DMS53 treated with DMSO at 0.1 percent for 48 hours (cell line): Measurements from ENCODE around the gene KCP.
A peak's percentile ranks its signal among the peaks of the same experiment; 100 is the strongest.

ENCODE experiments used
- DNase-seq: peaks from one replicate; lab custom pipeline; 2025; ENCODE audit not compliant: unreplicated experiment; lab: John Stamatoyannopoulos, UW

Gene KCP

DNA sequence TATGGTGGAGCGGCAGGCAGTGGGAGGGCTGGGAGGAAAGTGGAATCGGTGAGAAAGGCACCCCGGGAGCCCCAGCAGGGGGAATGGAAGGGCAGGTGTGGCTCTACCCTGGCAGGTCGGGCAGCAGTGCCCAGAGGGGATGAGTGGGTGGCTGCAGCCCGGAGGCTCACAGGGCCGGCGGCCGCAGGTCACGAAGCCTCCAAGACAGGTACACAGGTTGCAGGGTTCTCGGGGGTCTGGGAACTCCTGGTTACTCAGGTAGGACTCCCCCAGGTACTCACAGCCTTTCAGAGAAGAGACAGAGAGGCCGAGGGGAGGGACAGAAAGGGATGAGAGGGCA is 21.8 kb downstream of the KCP start:
- DNase-seq, result no peak

DNA sequence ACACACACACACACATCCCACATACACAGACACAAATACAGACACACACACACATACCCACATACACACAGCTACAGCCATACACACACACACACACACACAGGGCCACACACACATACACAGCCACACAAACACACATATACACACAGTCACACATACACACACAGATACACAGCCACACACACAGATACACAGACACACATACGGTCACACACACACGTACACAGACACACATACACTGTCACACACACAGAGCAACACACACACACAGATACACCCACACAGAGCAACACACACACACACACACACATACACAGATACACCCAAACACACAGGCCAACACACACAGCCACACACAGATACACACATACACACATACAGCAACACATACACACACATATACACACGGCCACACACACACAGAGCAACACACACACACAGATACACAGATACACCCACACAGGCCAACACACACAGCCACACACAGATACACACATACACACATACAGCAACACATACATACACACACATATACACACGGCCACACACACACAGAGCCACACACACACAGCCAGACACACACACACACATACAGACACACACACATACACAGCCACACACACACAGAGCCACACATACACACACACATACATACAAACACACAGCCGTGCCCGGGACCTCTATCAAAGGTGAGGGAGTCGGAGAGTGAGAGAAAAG is 22.3 kb downstream of the KCP start:
- no peak for DNase-seq

DNA sequence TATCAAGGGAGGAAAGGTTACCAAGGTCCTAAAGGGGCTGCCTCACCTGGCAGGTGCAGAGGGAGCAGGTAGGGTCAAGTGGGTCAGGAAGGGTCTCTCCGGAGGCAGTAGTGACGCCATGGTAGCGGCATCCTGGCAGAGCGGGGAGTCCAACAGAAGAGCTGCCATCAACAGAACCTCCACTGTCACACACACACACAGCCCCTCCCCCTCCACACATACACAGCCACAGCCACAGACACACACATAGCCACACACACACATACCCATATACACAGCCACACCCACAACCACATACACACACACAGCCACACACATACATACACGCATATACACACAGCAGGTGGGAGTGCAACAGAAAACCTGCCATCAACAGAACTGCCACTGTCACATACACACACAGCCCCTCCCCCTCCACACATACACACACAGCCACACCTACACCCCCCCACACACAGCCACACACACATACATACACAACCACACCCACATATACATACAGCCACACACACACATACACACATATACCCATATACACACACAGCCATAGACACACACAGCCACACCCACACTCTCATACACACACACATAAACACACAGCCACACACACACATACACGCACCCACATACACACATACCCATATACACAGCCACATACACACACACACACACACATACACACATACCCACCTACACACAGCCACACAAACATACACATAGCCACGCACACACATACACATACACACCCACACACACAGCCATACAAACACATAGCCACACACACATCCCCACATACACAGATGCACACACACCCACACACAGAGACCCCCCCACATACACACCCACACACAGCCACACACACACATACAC is 23.1 kb downstream of the KCP start:
- no peak for DNase-seq

- DNase-seq, result no peak
Observed at GRCh38 chr7:128886391-128887168, 23.9 kb downstream of the KCP start.

GRCh38 chr7:128885370-128886187 is 24.9 kb downstream of the KCP start:
- DNase-seq, result no peak

DNA sequence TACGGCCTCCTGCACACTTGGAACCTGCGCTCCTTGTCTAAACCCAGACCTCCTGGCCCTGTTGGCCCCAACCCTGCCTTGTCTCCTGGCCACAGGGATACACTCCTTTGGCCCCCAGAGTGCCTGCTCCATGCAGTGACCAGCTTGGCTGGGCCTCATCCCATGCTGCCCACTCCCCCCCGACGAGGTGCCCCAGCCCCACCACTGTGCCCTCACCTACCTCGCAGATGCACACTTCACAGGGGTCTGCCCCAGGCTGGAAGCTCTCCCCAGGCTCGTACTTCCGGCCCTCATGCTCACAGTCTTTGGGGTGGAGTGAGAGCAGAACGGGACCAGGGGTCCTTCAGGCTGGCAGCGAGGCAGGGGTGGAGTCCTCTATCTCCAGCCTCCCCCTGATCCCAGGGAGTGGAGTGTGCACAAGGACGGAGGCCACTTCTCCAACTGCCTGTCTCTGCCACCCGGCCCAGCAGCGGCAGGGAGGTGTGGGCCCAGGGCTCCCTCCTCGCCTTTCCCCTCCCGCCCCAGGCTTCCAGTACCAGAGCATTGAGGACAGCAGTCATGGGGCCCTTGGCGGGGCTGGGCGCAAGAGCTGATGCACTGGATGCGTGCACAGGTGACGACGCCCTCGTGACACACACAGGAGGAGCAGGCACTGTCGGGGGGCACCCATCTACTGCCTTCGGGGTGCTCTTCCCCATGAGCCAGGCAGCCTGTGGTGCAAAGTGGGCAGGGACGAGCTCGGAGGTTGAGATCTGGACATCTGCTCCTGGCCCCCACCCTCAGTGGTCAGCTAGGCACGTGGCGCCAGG is 25.7 kb downstream of the KCP start:
- DNase-seq, result no peak

DNA sequence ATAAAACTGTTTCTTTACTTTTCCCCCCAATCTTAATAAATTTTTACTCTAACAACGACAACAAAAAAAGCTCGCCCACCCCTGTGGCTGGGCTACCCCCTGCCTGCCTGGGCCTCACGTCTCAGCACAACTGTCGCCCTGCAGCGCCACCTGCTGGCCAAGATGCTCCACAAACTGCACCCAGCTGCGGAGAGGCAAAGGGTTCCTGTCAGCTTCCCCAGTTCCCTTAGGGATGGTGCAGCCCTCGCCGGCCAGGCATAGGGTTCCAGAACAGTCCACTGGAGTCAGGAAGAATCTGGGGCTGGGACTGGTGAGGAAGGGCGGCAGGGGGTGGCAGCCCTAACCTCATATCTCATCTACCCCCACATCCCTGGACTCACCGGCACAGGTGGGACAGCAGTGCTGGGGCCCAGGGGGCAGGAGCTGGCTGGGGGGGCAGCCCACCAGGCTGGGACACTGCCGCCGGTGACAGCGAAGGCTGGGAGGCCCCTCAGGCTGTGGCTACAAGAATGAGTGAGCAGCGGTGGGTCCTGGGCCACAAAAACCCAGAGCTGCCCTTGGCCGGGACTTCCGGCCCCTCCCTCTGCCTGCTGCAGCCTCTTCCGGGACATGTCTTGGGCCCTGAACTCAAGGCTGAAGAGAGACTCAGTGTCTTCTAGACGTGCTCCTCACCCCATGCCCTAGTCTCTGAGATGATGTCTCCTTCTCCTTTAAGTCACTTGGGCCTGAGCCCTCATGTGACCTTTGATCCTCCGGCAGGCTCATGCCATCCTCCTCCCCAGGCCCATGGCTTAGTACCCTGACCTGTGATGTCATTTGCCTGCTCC is 26.7 kb downstream of the KCP start:
- peak; percentile 58 for DNase-seq

DNA sequence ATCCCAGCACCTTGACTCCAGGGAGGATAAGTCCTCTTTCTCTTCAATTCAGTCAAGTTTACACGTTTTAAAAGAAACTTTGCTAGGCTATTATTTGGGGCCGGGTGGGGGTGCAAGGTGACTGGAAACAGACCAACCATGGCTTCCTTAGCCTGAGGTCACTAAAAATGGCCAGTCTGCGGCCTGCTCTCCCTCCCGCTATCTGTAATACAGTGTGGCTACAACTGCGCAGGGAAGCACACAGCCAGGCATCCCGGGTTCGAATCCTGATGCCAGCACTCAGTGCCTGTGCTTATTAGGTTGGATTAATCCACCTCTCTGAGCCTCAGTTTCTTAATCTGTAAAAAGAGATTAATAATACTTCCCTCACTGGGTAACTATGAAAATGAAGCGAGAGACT is 28.4 kb downstream of the KCP start:
- no peak for DNase-seq

DNA sequence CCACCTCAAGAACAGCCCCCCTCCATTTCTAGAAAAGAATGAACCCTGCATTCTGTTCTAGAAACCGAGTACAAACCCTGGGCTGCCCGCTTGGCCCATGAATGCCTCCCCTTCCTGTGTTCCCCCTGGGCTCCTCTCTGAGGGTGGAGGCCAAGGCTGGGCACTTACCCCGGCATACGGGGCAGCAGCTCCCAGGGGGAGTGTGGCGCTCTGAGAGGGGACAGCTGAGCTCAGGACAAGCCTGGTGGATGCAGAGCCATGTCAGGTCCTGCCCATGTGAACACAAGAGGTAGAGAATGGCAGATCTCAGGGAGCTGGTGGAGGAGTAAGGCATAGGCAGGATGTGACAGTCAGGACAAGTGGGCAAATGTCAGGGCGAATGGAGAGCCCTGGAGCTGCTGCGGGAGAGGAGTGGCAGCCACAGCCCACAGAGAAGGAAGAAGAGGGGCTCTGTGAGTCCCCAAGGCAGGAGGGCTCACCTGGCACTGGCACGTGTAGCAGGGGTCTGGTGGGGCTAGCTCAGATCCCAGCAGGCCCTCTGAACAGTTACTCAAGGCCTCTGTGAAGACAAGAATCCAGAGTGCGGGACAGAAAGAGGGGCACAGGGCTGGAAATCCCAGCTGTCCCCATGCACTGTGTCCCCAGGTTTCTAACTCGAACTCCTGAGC is 28.9 kb downstream of the KCP start:
- no peak for DNase-seq

GRCh38 chr7:128880791-128881457 is 29.6 kb downstream of the KCP start:
- DNase-seq, result no peak

DNA sequence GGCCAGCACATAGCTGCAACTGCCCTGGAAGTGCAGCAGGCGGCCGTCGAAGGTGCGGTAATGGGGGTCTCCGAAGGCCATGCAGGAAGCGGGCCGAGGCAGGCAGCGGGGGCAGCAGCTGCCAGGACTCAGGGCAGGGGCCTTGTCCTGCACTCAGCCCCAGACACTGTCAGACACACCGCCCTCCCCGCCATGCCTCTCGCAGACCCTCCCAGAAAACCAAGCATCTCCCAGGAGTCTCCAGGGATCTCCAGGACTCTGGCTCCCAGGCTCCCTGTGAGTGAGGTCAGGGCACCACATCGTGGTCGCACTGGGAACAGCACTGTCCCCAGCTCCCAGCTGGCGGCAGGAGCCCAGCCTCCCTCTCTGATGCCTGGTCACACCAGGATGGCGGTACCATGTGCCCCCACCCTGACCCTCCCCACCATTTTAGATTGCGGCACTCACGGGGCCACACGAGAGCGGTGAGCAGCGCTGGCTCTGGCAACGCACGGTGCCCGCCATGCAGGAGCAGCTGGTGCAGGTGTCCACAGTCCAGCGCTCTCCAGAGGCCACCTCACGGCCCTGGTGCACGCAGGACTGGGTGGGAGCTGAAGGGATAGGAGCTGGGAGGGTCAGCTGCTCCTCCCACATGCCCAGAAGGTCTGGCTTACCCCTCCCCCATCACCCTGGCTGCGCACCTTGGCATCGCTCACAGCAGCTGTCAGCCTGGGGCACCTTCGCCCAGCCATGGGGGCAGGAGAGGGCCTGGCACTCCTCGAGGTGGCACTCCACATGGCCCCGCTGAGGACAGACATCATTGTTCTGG is 30.4 kb downstream of the KCP start:
- DNase-seq, result peak; percentile 56

- no peak for DNase-seq
Observed at GRCh38 chr7:128879461-128879938, 31.0 kb downstream of the KCP start.

DNA sequence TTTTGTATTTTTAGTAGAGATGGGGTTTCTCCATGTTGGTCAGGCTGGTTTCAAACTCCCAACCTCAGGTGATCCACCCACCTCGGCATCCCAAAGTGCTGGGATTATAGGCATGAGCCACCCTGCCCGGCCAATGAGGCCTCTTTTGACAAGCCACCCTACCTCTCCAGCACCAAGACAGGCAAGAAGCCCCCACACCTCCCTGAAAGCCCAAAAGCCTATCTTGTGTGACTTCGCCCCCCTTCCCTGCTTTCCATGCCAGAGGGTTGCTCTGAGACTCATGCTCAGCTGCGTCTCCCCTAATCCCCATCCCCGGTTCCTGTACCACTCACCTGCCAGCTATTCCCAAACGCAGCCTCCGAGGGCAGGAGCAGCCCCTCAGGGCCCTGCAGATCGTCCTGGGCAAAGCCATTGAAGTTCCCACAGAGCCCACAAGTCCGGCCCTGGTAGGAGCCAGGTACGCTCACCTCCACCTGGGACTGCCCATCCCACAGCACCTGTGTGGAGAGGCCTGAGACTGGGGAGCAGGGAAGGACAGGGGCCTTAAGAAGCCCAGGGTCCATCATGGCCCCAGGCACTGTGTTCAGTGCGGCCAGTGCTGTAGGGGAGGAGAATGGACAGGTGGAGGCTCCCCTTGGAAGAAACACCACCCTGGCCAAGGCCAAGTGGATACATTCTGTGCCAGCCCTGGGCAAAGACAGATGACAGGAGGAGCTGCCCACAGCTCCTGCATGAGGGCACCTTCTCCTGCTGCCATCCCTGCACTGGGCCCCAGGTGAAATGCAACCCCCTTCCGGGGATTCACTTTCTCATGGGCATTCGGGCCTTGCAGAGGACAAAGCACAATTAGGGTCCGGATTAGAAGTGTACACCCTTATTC is 32.0 kb downstream of the KCP start:
- no peak for DNase-seq

- no peak for DNase-seq
Observed at GRCh38 chr7:128877756-128878120, 32.8 kb downstream of the KCP start.

DNA sequence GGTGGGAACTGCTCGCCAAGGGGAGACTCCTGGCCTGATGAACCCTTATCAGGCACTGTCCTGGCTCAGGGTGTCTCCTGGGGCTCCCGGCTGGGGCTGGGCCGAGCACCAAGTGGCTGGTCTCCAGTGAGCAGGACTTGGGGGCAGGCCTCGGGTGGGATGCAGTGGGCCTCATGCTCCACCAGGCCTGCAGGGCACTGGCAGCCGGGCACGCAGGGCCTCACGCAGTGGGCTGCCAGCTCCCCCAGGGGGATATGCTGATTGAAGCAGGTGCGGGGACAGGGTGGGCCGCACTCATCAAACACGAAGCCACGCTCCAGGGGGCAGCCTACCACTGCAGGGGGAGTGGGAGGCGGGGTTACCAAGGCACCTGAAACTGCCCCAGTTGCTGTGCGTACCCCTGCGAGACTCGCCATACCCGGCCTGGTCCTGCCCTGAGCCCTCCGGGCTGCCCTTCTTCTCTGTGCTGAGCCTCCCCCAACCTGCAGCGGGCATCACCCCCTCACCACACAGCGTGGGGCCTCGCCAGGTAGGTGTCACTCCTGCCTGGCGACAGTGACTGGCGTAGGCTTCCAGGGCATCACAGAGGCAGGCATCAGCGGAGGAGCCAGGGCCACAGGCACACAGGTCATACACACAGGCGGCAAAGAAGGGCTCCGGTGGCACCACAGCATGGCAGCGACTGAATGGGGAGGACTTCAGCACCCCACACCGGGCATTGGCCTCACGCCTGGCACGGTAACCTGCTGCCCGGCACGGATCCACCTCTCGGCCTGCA is 33.3 kb downstream of the KCP start:
- DNase-seq, result no peak

- no peak for DNase-seq
Observed at GRCh38 chr7:128876586-128876977, 33.9 kb downstream of the KCP start.
